Measurements from ENCODE around the gene DNM3.

DNM3 gene

GRCh38 chr1:171935086-171935485 is 93.8 kb downstream of the DNM3 start:
- Histone ChIP-seq H3K36me3 (ENCODE audit: control insufficient read depth in 2 of 2, insufficient read depth in 1 of 2, low read length in 2 of 2) (no peaks in the 10 kb centered on the region), H3K4me3 (ENCODE audit: low read depth, low read length) (no peak overlapping the region), H3K9me3 (ENCODE audit: control insufficient read depth, insufficient read depth, low read depth, low read length) (no peaks in the 10 kb centered on the region), H3K27ac (ENCODE audit: extremely low read depth, low read depth, low read length) (no peak overlapping the region), H3K4me1 (ENCODE audit: control insufficient read depth, insufficient read depth, low read length) (no peaks in the 10 kb centered on the region)
- ChIA-PET CTCF (no interaction called here), POLR2A (no interaction called here)
- TF ChIP-seq MYNN (tag by site-specific recombination; IDR thresholded peaks at IDR 0.05; ENCODE audit: borderline replicate concordance), result no peak
- no peak for TF ChIP-seq REST (tag by site-specific recombination; IDR thresholded peaks at IDR 0.05)
- TF ChIP-seq ZNF501 (tag by site-specific recombination; IDR thresholded peaks at IDR 0.05), result no peak
- TF ChIP-seq ZNF830 (tag by site-specific recombination; IDR thresholded peaks at IDR 0.05; ENCODE audit: low read depth), result no peak
- TF ChIP-seq ZBTB21 (tag by site-specific recombination; IDR thresholded peaks at IDR 0.05), result no peak
- TF ChIP-seq KLF9 (tag by site-specific recombination; IDR thresholded peaks at IDR 0.05; ENCODE audit: low read depth), result no peak
- no peak for TF ChIP-seq SETDB1 (IDR thresholded peaks at IDR 0.05; ENCODE audit: insufficient read length, low read length)
- no peak for TF ChIP-seq ZNF114 (tag by site-specific recombination; IDR thresholded peaks at IDR 0.05)
- no peak for TF ChIP-seq ZNF239 (tag by site-specific recombination; IDR thresholded peaks at IDR 0.05)
- no peak for TF ChIP-seq HOXC10 (CRISPR knock-in tag; IDR thresholded peaks at IDR 0.05)
- TF ChIP-seq ZNF148 (tag by site-specific recombination; IDR thresholded peaks at IDR 0.05; ENCODE audit: borderline replicate concordance), result no peak
- no peak for TF ChIP-seq GLI4 (tag by site-specific recombination; IDR thresholded peaks at IDR 0.05)
- TF ChIP-seq ZNF404 (tag by site-specific recombination; IDR thresholded peaks at IDR 0.05), result no peak
- no peak for TF ChIP-seq IKZF3 (tag by site-specific recombination; IDR thresholded peaks at IDR 0.05)
- TF ChIP-seq KLF10 (tag by site-specific recombination; IDR thresholded peaks at IDR 0.05), result no peak
- TF ChIP-seq ZFP69B (tag by site-specific recombination; IDR thresholded peaks at IDR 0.05), result no peak
- TF ChIP-seq ZNF791 (tag by site-specific recombination; IDR thresholded peaks at IDR 0.05), result no peak
- TF ChIP-seq TSHZ1 (tag by site-specific recombination; IDR thresholded peaks at IDR 0.05; ENCODE audit: borderline replicate concordance), result no peak
